Lung (tissue), 12 donors: ENCODE data around the gene ITGA11. TPM values are rescaled to one million over a fixed set of nuclear protein-coding genes. Genes with fewer than 3 reads are reported as not detected.

Source experiments
- ATAC-seq: fragments of 200-7000 bp; cut with Tn5 transposase; one replicate; pipeline ENCODE4 v1.9.1; 2020; ENCODE audit warnings: moderate number of reproducible peaks; ENCODE audit not compliant: insufficient read depth, low FRiP score
- DNase-seq, 3 donors: peaks; one replicate each; pipeline ENCODE4 v3.0.0-alpha.2; 2013 to 2017
- H3K27ac ChIP-seq, 2 donors: one replicate each; pipeline ENCODE4 v1.5.1; 2013; ENCODE audit warnings: mild to moderate bottlenecking in 2 of 2, moderate library complexity in 2 of 2, control low read depth in 1 of 2, inconsistent platforms in 1 of 2, low read depth in 1 of 2, low read length in 1 of 2
- H3K27me3 ChIP-seq, 3 donors: one replicate each; pipeline ENCODE4 v1.5.1; 2013; ENCODE audit warnings: low read length in 2 of 3; ENCODE audit not compliant: control insufficient read depth in 3 of 3, insufficient read depth in 3 of 3
- H3K36me3 ChIP-seq, 4 donors: one replicate each; pipeline ENCODE4 v1.5.1; 2013; ENCODE audit warnings: low read length in 4 of 4, mild to moderate bottlenecking in 1 of 4, moderate library complexity in 1 of 4; ENCODE audit not compliant: control insufficient read depth in 4 of 4, insufficient read depth in 4 of 4
- H3K4me1 ChIP-seq, 5 donors: one replicate each; pipeline ENCODE4 v1.5.1; 2013; ENCODE audit warnings: low read length in 5 of 5, mild to moderate bottlenecking in 2 of 5, moderate library complexity in 1 of 5; ENCODE audit not compliant: control insufficient read depth in 5 of 5, insufficient read depth in 5 of 5
- H3K4me3 ChIP-seq: one replicate; pipeline ENCODE4 v1.5.1; 2013; ENCODE audit warnings: mild to moderate bottlenecking, control low read depth, moderate library complexity
- H3K9ac ChIP-seq, 2 donors: one replicate each; pipeline ENCODE4 v1.5.1; 2013; ENCODE audit warnings: low read length in 2 of 2, control low read depth in 1 of 2; ENCODE audit not compliant: insufficient read depth in 1 of 2
- H3K9me3 ChIP-seq, 4 donors: one replicate each; pipeline ENCODE4 v1.5.1; 2013; ENCODE audit warnings: low read length in 3 of 4, mild to moderate bottlenecking in 1 of 4, moderate library complexity in 1 of 4; ENCODE audit not compliant: control insufficient read depth in 4 of 4, insufficient read depth in 3 of 4
- WGBS, 2 donors: extraction: QIAGEN DNeasy Blood & Tissue Kit; methylation state at CpG; one replicate each; pipeline ENCODE4 v1.1.7; 2013; 5-methylcytosine and 5-hydroxymethylcytosine counted together
- polyA plus RNA-seq, 2 donors: library from polyadenylated mRNA; stranded (reverse); fragments of 200-250 nt; gene quantifications; one replicate each; pipeline ENCODE4 v1.2.1, GENCODE V29; 2013
- total RNA-seq, 2 donors: library from RNA; depleted of rRNA in 1 of 2; stranded (reverse); fragments of >200 nt in 1 of 2; gene quantifications; one replicate each; pipeline ENCODE4 v1.2.1, GENCODE V29; 2014 to 2021
- TF ChIP-seq, protein P1 (sequence below): IDR thresholded peaks from 2 replicates; pipeline ENCODE4 v1.5.1; 2012; ENCODE audit warnings: mild to moderate bottlenecking; ENCODE audit errors: control extremely low read depth, extremely low read depth
- donor health status: control.
- donor health status: control.
- donor health status: Bipolar disorder and iron deficiency.
- donor health status: healthy.
- donor health status: DM: yes; HTN: yes; CAD: no.

ITGA11 gene
- total and polyA plus RNA-seq, 4 donors, result 0.35 to 1.8 (median 1.0) TPM

DNA sequence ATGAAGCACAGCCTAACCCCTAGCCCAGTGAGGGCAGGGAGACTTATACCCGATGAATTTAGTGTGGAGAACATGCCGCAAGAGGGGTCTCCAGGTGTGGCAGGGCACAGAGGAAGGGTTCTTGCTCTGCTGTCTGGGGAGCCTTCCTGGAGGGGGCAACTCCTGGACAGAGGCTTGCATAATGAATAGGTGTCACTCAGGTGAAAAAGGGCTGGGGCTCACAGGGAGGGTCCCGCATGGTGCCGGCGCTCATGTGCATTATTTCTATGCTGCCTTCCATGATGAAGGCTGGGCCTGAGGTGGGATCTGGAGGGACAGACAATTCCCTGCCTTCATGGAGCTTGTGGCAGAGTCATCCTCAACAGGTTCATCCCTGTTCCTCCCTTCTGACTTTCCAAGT is 51.5 kb downstream of the ITGA11 start:
- no peak for DNase-seq
- Histone ChIP-seq H3K4me3 (no peak overlapping the region), H3K27ac (no peak overlapping the region), H3K9me3 (no peaks in the 10 kb centered on the region), H3K9ac (no peak overlapping the region), H3K36me3 (no peaks in the 10 kb centered on the region), H3K4me1 (peaks cover 0 to 12% (median 0%) of the 10 kb centered on the region in 5 donors), H3K27me3 (no peaks in the 10 kb centered on the region)
- ATAC-seq, result no peak
- TF ChIP-seq, protein P1, sequence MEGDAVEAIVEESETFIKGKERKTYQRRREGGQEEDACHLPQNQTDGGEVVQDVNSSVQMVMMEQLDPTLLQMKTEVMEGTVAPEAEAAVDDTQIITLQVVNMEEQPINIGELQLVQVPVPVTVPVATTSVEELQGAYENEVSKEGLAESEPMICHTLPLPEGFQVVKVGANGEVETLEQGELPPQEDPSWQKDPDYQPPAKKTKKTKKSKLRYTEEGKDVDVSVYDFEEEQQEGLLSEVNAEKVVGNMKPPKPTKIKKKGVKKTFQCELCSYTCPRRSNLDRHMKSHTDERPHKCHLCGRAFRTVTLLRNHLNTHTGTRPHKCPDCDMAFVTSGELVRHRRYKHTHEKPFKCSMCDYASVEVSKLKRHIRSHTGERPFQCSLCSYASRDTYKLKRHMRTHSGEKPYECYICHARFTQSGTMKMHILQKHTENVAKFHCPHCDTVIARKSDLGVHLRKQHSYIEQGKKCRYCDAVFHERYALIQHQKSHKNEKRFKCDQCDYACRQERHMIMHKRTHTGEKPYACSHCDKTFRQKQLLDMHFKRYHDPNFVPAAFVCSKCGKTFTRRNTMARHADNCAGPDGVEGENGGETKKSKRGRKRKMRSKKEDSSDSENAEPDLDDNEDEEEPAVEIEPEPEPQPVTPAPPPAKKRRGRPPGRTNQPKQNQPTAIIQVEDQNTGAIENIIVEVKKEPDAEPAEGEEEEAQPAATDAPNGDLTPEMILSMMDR, result no peak
- 96 to 99% methylated on average over 5 of the region's 5 CpGs for WGBS, 2 donors

- no peaks in the 10 kb centered on the region for H3K9me3 ChIP-seq
- DNase-seq (peak in 2 of 3 donors; percentile 35 to 51), ATAC-seq (no peak)
- H3K4me3 ChIP-seq, result no peak overlapping the region
- WGBS, 2 donors, result 69 to 78% methylated on average over 3 of the region's 3 CpGs
- H3K27me3 ChIP-seq, result no peaks in the 10 kb centered on the region
- H3K9ac ChIP-seq, result no peak overlapping the region
- H3K27ac ChIP-seq, result no peak overlapping the region
- H3K4me1 ChIP-seq, result peaks cover 0 to 12% (median 0%) of the 10 kb centered on the region in 5 donors
- TF ChIP-seq, protein P1, result no peak
- no peaks in the 10 kb centered on the region for H3K36me3 ChIP-seq
These were observed 52.1 kb downstream of the ITGA11 start for GRCh38 chr15:68379759-68380290.

- peaks cover 0 to 8% (median 0%) of the 10 kb centered on the region in 5 donors for H3K4me1 ChIP-seq
- ATAC-seq (no peak), DNase-seq (no peak)
- H3K9ac ChIP-seq, result no peak overlapping the region
- TF ChIP-seq, protein P1, result no peak
- no peak overlapping the region for H3K4me3 ChIP-seq
- H3K27ac ChIP-seq, result no peak overlapping the region
- H3K9me3 ChIP-seq, result no peaks in the 10 kb centered on the region
- 74 to 85% methylated on average over 8 of the region's 8 CpGs for WGBS, 2 donors
- no peaks in the 10 kb centered on the region for H3K27me3 ChIP-seq
- no peaks in the 10 kb centered on the region for H3K36me3 ChIP-seq
These were observed 52.8 kb downstream of the ITGA11 start for GRCh38 chr15:68379058-68379758.
